Measurements from ENCODE around the gene PTK6.

GRCh38 chr20:63585616-63586565, 48.7 kb upstream of the PTK6 start:
- TF ChIP-seq CTCF (IDR thresholded peaks at IDR 0.05; ENCODE audit: low read length) (no peak), EZH2 (optimal IDR thresholded peaks at IDR 0.05; ENCODE audit: low read depth, low read length) (no peak)

All from MM.1S (cell line).